Neural progenitor cell (in vitro differentiated cells): ENCODE results near the gene GAS2L1.
"Not testable (repeated sequence)": the region's sequence is repeated elsewhere in the genome, so short reads cannot be mapped to it uniquely, and the experiment has no call there.

Experiments
- CTCF ChIP-seq: fragments of 200-600 bp; sonication (generic); IDR thresholded peaks from 2 replicates; pipeline ENCODE4 v1.5.1; 2017; ENCODE audit warnings: antibody characterized with exemption, mild to moderate bottlenecking
- EZH2 ChIP-seq: fragments of 200-600 bp; sonication (generic); IDR thresholded peaks from 2 replicates; pipeline ENCODE4 v1.6.1; 2017; ENCODE audit warnings: antibody characterized with exemption, mild to moderate bottlenecking, moderate library complexity
- EZH2phosphoT487 ChIP-seq: fragments of 200-600 bp; sonication (generic); IDR thresholded peaks from 2 replicates; pipeline ENCODE4 v1.6.1; 2017; ENCODE audit warnings: antibody characterized with exemption

- TF ChIP-seq CTCF, EZH2, EZH2phosphoT487: not testable (repeated sequence)
Observed at GRCh38 chr22:29344889-29345288, 38.4 kb downstream of the GAS2L1 start.
